ENCODE results near the gene WAPL. TPM values are rescaled to one million over a fixed set of nuclear protein-coding genes. Genes with fewer than 3 reads are reported as not detected.

WAPL gene
- total and polyA plus RNA-seq, 2 of the 13 experiments (the other 11 are each of a cell fraction or from before 2014, with no cell fraction given), result 13.2 to 43.5 TPM

- TF ChIP-seq, protein P1, sequence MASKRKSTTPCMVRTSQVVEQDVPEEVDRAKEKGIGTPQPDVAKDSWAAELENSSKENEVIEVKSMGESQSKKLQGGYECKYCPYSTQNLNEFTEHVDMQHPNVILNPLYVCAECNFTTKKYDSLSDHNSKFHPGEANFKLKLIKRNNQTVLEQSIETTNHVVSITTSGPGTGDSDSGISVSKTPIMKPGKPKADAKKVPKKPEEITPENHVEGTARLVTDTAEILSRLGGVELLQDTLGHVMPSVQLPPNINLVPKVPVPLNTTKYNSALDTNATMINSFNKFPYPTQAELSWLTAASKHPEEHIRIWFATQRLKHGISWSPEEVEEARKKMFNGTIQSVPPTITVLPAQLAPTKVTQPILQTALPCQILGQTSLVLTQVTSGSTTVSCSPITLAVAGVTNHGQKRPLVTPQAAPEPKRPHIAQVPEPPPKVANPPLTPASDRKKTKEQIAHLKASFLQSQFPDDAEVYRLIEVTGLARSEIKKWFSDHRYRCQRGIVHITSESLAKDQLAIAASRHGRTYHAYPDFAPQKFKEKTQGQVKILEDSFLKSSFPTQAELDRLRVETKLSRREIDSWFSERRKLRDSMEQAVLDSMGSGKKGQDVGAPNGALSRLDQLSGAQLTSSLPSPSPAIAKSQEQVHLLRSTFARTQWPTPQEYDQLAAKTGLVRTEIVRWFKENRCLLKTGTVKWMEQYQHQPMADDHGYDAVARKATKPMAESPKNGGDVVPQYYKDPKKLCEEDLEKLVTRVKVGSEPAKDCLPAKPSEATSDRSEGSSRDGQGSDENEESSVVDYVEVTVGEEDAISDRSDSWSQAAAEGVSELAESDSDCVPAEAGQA (IDR thresholded peaks at IDR 0.05; ENCODE audit: low read depth), result no peak
- TF ChIP-seq, protein P1 (CRISPR knock-in tag; IDR thresholded peaks at IDR 0.05; ENCODE audit: borderline replicate concordance), result no peak; the same call in 1 of the 2 replicates
- TF ChIP-seq ONECUT2 (CRISPR knock-in tag; IDR thresholded peaks at IDR 0.05), result no peak
- TF ChIP-seq MTA1 (CRISPR knock-in tag; IDR thresholded peaks at IDR 0.05; ENCODE audit: borderline replicate concordance), result peak; percentile 74; the same call in 1 of the 2 replicates
- TF ChIP-seq ZNF317 (CRISPR knock-in tag; IDR thresholded peaks at IDR 0.05), result peak; percentile 40; the same call in 1 of the 2 replicates
- TF ChIP-seq MED1 (CRISPR knock-in tag; IDR thresholded peaks at IDR 0.05), result peak; percentile 6
- TF ChIP-seq MLLT10 (CRISPR knock-in tag; IDR thresholded peaks at IDR 0.05), result no peak
- 0 out of 2 replicates have a peak, but pooled peaks have one; percentile 38 for TF ChIP-seq ZNF383 (CRISPR knock-in tag; IDR thresholded peaks at IDR 0.05; ENCODE audit: borderline replicate concordance)
- TF ChIP-seq ZNF740 (CRISPR knock-in tag; IDR thresholded peaks at IDR 0.05), result no peak
- peak; percentile 62 for TF ChIP-seq RARA (CRISPR knock-in tag; IDR thresholded peaks at IDR 0.05)
- TF ChIP-seq, protein P2, sequence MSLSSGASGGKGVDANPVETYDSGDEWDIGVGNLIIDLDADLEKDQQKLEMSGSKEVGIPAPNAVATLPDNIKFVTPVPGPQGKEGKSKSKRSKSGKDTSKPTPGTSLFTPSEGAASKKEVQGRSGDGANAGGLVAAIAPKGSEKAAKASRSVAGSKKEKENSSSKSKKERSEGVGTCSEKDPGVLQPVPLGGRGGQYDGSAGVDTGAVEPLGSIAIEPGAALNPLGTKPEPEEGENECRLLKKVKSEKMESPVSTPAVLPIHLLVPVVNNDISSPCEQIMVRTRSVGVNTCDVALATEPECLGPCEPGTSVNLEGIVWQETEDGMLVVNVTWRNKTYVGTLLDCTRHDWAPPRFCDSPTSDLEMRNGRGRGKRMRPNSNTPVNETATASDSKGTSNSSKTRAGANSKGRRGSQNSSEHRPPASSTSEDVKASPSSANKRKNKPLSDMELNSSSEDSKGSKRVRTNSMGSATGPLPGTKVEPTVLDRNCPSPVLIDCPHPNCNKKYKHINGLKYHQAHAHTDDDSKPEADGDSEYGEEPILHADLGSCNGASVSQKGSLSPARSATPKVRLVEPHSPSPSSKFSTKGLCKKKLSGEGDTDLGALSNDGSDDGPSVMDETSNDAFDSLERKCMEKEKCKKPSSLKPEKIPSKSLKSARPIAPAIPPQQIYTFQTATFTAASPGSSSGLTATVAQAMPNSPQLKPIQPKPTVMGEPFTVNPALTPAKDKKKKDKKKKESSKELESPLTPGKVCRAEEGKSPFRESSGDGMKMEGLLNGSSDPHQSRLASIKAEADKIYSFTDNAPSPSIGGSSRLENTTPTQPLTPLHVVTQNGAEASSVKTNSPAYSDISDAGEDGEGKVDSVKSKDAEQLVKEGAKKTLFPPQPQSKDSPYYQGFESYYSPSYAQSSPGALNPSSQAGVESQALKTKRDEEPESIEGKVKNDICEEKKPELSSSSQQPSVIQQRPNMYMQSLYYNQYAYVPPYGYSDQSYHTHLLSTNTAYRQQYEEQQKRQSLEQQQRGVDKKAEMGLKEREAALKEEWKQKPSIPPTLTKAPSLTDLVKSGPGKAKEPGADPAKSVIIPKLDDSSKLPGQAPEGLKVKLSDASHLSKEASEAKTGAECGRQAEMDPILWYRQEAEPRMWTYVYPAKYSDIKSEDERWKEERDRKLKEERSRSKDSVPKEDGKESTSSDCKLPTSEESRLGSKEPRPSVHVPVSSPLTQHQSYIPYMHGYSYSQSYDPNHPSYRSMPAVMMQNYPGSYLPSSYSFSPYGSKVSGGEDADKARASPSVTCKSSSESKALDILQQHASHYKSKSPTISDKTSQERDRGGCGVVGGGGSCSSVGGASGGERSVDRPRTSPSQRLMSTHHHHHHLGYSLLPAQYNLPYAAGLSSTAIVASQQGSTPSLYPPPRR (CRISPR knock-in tag; IDR thresholded peaks at IDR 0.05; ENCODE audit: borderline replicate concordance), result peak; percentile 57
- peak; percentile 95 for TF ChIP-seq ARNT2 (CRISPR knock-in tag; IDR thresholded peaks at IDR 0.05; ENCODE audit: low read depth)
- TF ChIP-seq NFIB (CRISPR knock-in tag; IDR thresholded peaks at IDR 0.05; ENCODE audit: borderline replicate concordance), result no peak
- TF ChIP-seq ZNF703 (CRISPR knock-in tag; IDR thresholded peaks at IDR 0.05; ENCODE audit: borderline replicate concordance), result no peak
- no peak for TF ChIP-seq ZNF780A (CRISPR knock-in tag; IDR thresholded peaks at IDR 0.05)
- TF ChIP-seq, protein P3, sequence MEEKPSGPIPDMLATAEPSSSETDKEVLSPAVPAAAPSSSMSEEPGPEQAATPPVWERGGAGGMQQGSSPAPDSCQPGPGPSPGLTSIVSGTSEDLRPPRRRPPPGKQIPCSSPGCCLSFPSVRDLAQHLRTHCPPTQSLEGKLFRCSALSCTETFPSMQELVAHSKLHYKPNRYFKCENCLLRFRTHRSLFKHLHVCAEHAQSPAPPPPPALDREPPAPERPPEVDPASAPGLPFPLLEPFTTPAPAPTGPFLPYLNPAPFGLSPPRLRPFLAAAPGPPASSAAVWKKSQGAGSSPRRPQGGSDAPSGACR (CRISPR knock-in tag; IDR thresholded peaks at IDR 0.05), result peak; percentile 55; the same call in 1 of the 2 replicates
These were observed 121.5 kb downstream of the WAPL start (continued) for GRCh38 chr10:86399879-86400704.
